K562 (cell line): Measurements from ENCODE around the gene BEST4. TPM values are rescaled to one million over a fixed set of nuclear protein-coding genes. Genes with fewer than 3 reads are reported as not detected.
A peak's percentile ranks its signal among the peaks of the same experiment; 100 is the strongest.

Source experiments
- GTF2F1 ChIP-seq: IDR thresholded peaks from 2 replicates; pipeline ENCODE4 v1.6.1; 2011; ENCODE audit warnings: low read depth, low read length, improper control_type of control experiment
- HDAC3 ChIP-seq: fragments of 450-650 bp; IDR thresholded peaks from 2 replicates; pipeline ENCODE4 v1.6.1; 2018; ENCODE audit warnings: borderline replicate concordance, mild to moderate bottlenecking, moderate library complexity; ENCODE audit not compliant: partially characterized antibody
- HNRNPLL ChIP-seq: fragments of 200-400 bp; formaldehyde crosslinking; IDR thresholded peaks from 2 replicates; pipeline ENCODE4 v1.6.1; 2017; ENCODE audit warnings: low read length, low read depth, mild to moderate bottlenecking; ENCODE audit not compliant: poor library complexity, severe bottlenecking
- KAT7 ChIP-seq: sonication (generic); formaldehyde crosslinking; IDR thresholded peaks from 2 replicates; pipeline ENCODE4 v1.8.0; 2022; ENCODE audit warnings: missing genetic modification reagents, mild to moderate bottlenecking, borderline replicate concordance
- MECOM ChIP-seq: fragments of 250-450 bp; sonication (Bioruptor Pico); IDR thresholded peaks from 2 replicates; pipeline ENCODE4 v1.8.0; 2022; ENCODE audit warnings: inconsistent platforms
- NCOA4 ChIP-seq: fragments of 450-650 bp; IDR thresholded peaks from 2 replicates; pipeline ENCODE4 v1.6.1; 2018; ENCODE audit warnings: mild to moderate bottlenecking; ENCODE audit not compliant: partially characterized antibody
- NRF1 ChIP-seq, 2 experiments: fragments of 450-650 bp; IDR thresholded peaks in 1 of 2; conservative IDR thresholded peaks in 1 of 2; 2 replicates each; pipeline ENCODE4 v1.6.1; 2014; ENCODE audit warnings: mild to moderate bottlenecking in 2 of 2
- PCBP1 ChIP-seq: fragments of 200-400 bp; formaldehyde crosslinking; IDR thresholded peaks from 2 replicates; pipeline ENCODE4 v1.6.1; 2018; ENCODE audit warnings: mild to moderate bottlenecking, low read depth, low read length; ENCODE audit not compliant: poor library complexity, severe bottlenecking
- PPARD ChIP-seq: fragments of 250-450 bp; sonication (Bioruptor Pico); IDR thresholded peaks from 2 replicates; pipeline ENCODE4 v1.8.0; 2022; ENCODE audit warnings: inconsistent platforms, mild to moderate bottlenecking, moderate library complexity
- ZKSCAN3 ChIP-seq: fragments of 250-450 bp; sonication (Bioruptor Pico); IDR thresholded peaks from 2 replicates; pipeline ENCODE4 v1.4.0; 2020
- ZNF212 ChIP-seq: fragments of 450-650 bp; formaldehyde crosslinking; IDR thresholded peaks from 2 replicates; pipeline ENCODE4 v1.4.0; 2020; ENCODE audit warnings: mild to moderate bottlenecking
- polyA plus RNA-seq, 8 experiments: library from polyadenylated mRNA; depleted of rRNA in 4 of 8; stranded (reverse) in 5 of 8; unstranded in 3 of 8; fragments of >200 nt; fragmentation: Nextera tagmentation in 2 of 8; fragmentation: Illumina TruSeq in 1 of 8; extraction: Ambion mirVana in 2 of 8; extraction: Trizol in 1 of 8; gene quantifications; 2 replicates each; pipeline versions ENCODE4 v1.2.1 to v1.2.3, GENCODE V29; 2011 to 2014; ENCODE audit warnings: inconsistent platforms in 1 of 8, missing spikeins in 1 of 8
- total RNA-seq, 7 experiments: library from RNA; depleted of rRNA in 6 of 7; stranded (reverse); fragments of >200 nt in 6 of 7; fragmentation: Illumina TruSeq in 2 of 7; extraction: Trizol in 2 of 7; gene quantifications; 2 replicates each; pipeline versions ENCODE4 v1.2.1 to v1.2.3, GENCODE V29; 2011 to 2021; ENCODE audit warnings: low replicate concordance in 1 of 7
- TF ChIP-seq, protein P1 (sequence below): IDR thresholded peaks from 2 replicates; pipeline ENCODE4 v1.6.1; 2011; ENCODE audit not compliant: insufficient read length; ENCODE audit errors: extremely low read depth
- TF ChIP-seq, protein P2 (sequence below): fragments of 450-650 bp; IDR thresholded peaks from 2 replicates; pipeline ENCODE4 v1.6.1; 2017; ENCODE audit warnings: antibody characterized with exemption
- TF ChIP-seq, protein P3 (sequence below): fragments of 450-650 bp; IDR thresholded peaks from 2 replicates; pipeline ENCODE4 v1.6.1; 2014; ENCODE audit warnings: low read depth, mild to moderate bottlenecking, moderate library complexity, borderline replicate concordance

The BEST4 gene
- total and polyA plus RNA-seq, 9 of the 15 experiments (the other 6 are each of a cell fraction or from before 2014, with no cell fraction given), result 0.07 to 0.11 TPM; not detected in 7

DNA sequence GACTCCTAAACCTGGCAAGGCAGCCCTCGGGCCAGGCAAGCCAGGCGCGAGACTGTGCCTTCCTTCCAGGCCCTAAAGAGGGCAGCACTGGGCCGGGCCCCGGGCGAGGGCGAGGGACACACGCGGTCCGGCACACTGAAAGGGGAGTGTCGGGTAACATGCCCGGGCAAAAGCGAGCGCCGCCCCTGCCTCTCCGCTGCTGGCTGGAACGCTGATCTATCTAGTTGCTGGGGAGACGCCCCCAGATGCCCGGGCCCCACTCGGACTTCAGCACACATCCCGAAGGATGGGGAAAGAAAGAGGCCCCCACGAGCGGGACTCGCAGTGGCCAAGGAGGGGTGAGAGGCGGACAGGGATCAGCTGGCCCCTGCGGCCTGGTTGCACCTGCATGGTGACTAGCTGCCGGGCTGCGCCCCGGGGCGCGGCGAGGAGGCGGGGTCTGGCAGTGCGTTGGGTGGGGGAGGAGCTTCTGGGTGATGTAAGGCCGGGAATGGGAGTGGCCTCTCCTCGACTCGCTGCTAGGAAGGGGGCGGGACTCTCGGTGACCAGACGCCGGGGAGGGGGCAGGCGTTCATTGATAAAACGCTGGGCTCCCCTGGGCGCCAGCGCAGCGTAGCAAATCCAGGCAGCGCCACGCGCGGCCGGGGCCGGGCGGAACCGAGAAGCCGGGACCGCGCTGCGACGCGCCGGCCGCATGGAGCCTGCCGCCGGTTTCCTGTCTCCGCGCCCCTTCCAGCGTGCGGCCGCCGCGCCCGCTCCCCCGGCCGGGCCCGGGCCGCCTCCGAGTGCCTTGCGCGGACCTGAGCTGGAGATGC, 12.0 kb upstream of the BEST4 start, which contains the start of gene PLK3 (continued):
- no peak for TF ChIP-seq PPARD (CRISPR knock-in tag)
- TF ChIP-seq KAT7 (CRISPR knock-in tag), result no peak; the same call in 1 of the 2 replicates
- TF ChIP-seq NCOA4, result no peak
- no peak for TF ChIP-seq ZKSCAN3 (CRISPR knock-in tag)
- TF ChIP-seq, protein P1, sequence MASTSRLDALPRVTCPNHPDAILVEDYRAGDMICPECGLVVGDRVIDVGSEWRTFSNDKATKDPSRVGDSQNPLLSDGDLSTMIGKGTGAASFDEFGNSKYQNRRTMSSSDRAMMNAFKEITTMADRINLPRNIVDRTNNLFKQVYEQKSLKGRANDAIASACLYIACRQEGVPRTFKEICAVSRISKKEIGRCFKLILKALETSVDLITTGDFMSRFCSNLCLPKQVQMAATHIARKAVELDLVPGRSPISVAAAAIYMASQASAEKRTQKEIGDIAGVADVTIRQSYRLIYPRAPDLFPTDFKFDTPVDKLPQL, result peak; percentile 67
- no peak for TF ChIP-seq MECOM (CRISPR knock-in tag)
- TF ChIP-seq ZNF212 (CRISPR knock-in tag), result no peak
- TF ChIP-seq NRF1 (conservative IDR thresholded peaks at IDR 0.05 in 1 of 2, IDR thresholded peaks at IDR 0.05 in 1 of 2), result peak; percentile 84 to 85
- peak; percentile 93 for TF ChIP-seq PCBP1
- TF ChIP-seq GTF2F1, result peak; percentile 78
- TF ChIP-seq, protein P2, sequence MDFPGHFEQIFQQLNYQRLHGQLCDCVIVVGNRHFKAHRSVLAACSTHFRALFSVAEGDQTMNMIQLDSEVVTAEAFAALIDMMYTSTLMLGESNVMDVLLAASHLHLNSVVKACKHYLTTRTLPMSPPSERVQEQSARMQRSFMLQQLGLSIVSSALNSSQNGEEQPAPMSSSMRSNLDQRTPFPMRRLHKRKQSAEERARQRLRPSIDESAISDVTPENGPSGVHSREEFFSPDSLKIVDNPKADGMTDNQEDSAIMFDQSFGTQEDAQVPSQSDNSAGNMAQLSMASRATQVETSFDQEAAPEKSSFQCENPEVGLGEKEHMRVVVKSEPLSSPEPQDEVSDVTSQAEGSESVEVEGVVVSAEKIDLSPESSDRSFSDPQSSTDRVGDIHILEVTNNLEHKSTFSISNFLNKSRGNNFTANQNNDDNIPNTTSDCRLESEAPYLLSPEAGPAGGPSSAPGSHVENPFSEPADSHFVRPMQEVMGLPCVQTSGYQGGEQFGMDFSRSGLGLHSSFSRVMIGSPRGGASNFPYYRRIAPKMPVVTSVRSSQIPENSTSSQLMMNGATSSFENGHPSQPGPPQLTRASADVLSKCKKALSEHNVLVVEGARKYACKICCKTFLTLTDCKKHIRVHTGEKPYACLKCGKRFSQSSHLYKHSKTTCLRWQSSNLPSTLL, result no peak
- TF ChIP-seq, protein P3, sequence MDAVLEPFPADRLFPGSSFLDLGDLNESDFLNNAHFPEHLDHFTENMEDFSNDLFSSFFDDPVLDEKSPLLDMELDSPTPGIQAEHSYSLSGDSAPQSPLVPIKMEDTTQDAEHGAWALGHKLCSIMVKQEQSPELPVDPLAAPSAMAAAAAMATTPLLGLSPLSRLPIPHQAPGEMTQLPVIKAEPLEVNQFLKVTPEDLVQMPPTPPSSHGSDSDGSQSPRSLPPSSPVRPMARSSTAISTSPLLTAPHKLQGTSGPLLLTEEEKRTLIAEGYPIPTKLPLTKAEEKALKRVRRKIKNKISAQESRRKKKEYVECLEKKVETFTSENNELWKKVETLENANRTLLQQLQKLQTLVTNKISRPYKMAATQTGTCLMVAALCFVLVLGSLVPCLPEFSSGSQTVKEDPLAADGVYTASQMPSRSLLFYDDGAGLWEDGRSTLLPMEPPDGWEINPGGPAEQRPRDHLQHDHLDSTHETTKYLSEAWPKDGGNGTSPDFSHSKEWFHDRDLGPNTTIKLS, result peak; percentile 43; the same call in 1 of the 2 replicates
- no peak for TF ChIP-seq HDAC3
- peak; percentile 17 for TF ChIP-seq HNRNPLL
